PC-3 (cell line): Measurements from ENCODE around the gene TMEM51. TPM values are rescaled to one million over a fixed set of nuclear protein-coding genes. Genes with fewer than 3 reads are reported as not detected.

Experiments
- ATAC-seq: fragments of 200-7000 bp; cut with Tn5 transposase; 2 replicates; pipeline ENCODE4 v1.9.1; 2020; ENCODE audit warnings: mild to moderate bottlenecking, moderate library complexity
- BruUV-seq: library from RNA; stranded (reverse); fragments of 400-500 nt; replicated peaks from 2 replicates; lab custom pipeline; 2021; lab: Mats Ljungman, UMichigan
- CTCF ChIA-PET: fragments of 300-600 bp; sonication (Branson Sonifier 250); formaldehyde crosslinking; loops from one replicate; lab custom pipeline; 2022; ENCODE audit warnings: antibody characterized with exemption; lab: Charles Lee
- POLR2A ChIA-PET: fragments of 300-600 bp; sonication (Branson Sonifier 250); formaldehyde crosslinking; loops from one replicate; lab custom pipeline; 2022; ENCODE audit warnings: antibody characterized with exemption; ENCODE audit not compliant: unreplicated experiment; lab: Charles Lee
- DNase-seq: peaks from one replicate; pipeline ENCODE4 v3.0.0-alpha.2; 2015
- H2AFZ ChIP-seq: fragments of 300-600 bp; sonication (generic); 2 replicates; pipeline ENCODE4 v1.6.0; 2016; ENCODE audit warnings: antibody characterized with exemption, low read length
- H3F3A ChIP-seq: fragments of 300-600 bp; sonication (generic); one replicate; pipeline ENCODE4 v1.6.0; 2017; ENCODE audit warnings: antibody characterized with exemption, low read length, control low read depth, mild to moderate bottlenecking; ENCODE audit not compliant: unreplicated experiment
- H3K27ac ChIP-seq: fragments of 300-600 bp; sonication (generic); 2 replicates; pipeline ENCODE4 v1.5.1; 2016; ENCODE audit warnings: mild to moderate bottlenecking, low read length
- H3K27me3 ChIP-seq: fragments of 300-600 bp; sonication (generic); 2 replicates; pipeline ENCODE4 v1.6.1; 2016; ENCODE audit warnings: low read length, mixed read lengths
- H3K36me3 ChIP-seq: fragments of 300-600 bp; sonication (generic); 2 replicates; pipeline ENCODE4 v1.6.1; 2016; ENCODE audit warnings: low read depth, mixed run types, low read length, mixed read lengths
- H3K4me1 ChIP-seq: fragments of 300-600 bp; sonication (generic); 2 replicates; pipeline ENCODE4 v1.5.1; 2016; ENCODE audit warnings: low read length; ENCODE audit not compliant: insufficient read depth
- H3K4me2 ChIP-seq: fragments of 300-600 bp; sonication (generic); 2 replicates; pipeline ENCODE4 v1.6.0; 2016; ENCODE audit warnings: low read length
- H3K4me3 ChIP-seq: fragments of 300-600 bp; sonication (generic); 2 replicates; pipeline ENCODE4 v1.5.1; 2016; ENCODE audit warnings: mild to moderate bottlenecking, low read length, mixed read lengths
- H3K79me2 ChIP-seq: fragments of 300-600 bp; sonication (generic); 2 replicates; pipeline ENCODE4 v1.6.1; 2017; ENCODE audit warnings: low read length, mixed read lengths
- H3K9ac ChIP-seq: fragments of 300-600 bp; sonication (generic); 2 replicates; pipeline ENCODE4 v1.6.0; 2016; ENCODE audit warnings: mild to moderate bottlenecking, low read length
- H3K9me2 ChIP-seq: fragments of 300-600 bp; sonication (generic); replicated peaks from 2 replicates; pipeline ENCODE4 v1.6.1; 2016; ENCODE audit warnings: mixed run types, low read length, mixed read lengths
- H3K9me3 ChIP-seq: fragments of 300-600 bp; sonication (generic); 2 replicates; pipeline ENCODE4 v1.6.1; 2016; ENCODE audit warnings: low read length, mixed read lengths
- H4K20me1 ChIP-seq: fragments of 300-600 bp; sonication (generic); 2 replicates; pipeline ENCODE4 v1.6.1; 2016; ENCODE audit warnings: low read length, mixed read lengths
- CTCF ChIP-seq: fragments of 300-600 bp; sonication (generic); conservative IDR thresholded peaks from 2 replicates; pipeline ENCODE4 v1.5.1; 2017; ENCODE audit warnings: antibody characterized with exemption, low read depth, mild to moderate bottlenecking, low read length
- EZH2 ChIP-seq: fragments of 300-600 bp; sonication (generic); IDR thresholded peaks from one replicate; pipeline ENCODE4 v1.6.1; 2017; ENCODE audit warnings: antibody characterized with exemption, mild to moderate bottlenecking, low read length; ENCODE audit not compliant: unreplicated experiment
- EZH2phosphoT487 ChIP-seq: fragments of 300-600 bp; sonication (generic); IDR thresholded peaks from 2 replicates; pipeline ENCODE4 v1.6.1; 2018; ENCODE audit warnings: mild to moderate bottlenecking, antibody characterized with exemption, low read length, borderline replicate concordance
- intact Hi-C: fragments of 100-400 bp; cut with micrococcal nuclease; formaldehyde crosslinking; loops from 2 replicates; pipeline ENCODE4 v1.9.0; 2023
- total RNA-seq: library from RNA; depleted of rRNA; stranded (reverse); fragments of >200 nt; gene quantifications from 2 replicates; pipeline ENCODE4 v1.2.3, GENCODE V29; 2014

The TMEM51 gene
- total RNA-seq, 1 experiment from 2014 or later: 20.8 TPM

- intact Hi-C loops: no loop called here
- Histone ChIP-seq H3K27me3 (no peaks in the 10 kb centered on the region), H3K9me2 (no peaks in the 10 kb centered on the region), H3K36me3 (no peaks in the 10 kb centered on the region), H3K4me1 (peaks cover 29% of the 10 kb centered on the region), H3K4me2 (peak overlapping the region; percentile 88), H4K20me1 (no peaks in the 10 kb centered on the region), H2AFZ (peak overlapping the region; percentile 79), H3K9ac (peak overlapping the region; percentile 79), H3K79me2 (peaks cover 59% of the 10 kb centered on the region), H3K4me3 (peak overlapping the region; percentile 76), H3K27ac (no peak overlapping the region), H3F3A (no peaks in the 10 kb centered on the region), H3K9me3 (no peaks in the 10 kb centered on the region)
- ATAC-seq (no peak), DNase-seq (peak; percentile 30)
- ChIA-PET CTCF (interaction anchor here (1.4 kb wide), 1 partner anchor 14 kb away, joined by 3 read pairs; no protein-coding TSS in a partner anchor), POLR2A (no interaction called here)
- TF ChIP-seq EZH2: no peak
- TF ChIP-seq EZH2phosphoT487: no peak
- TF ChIP-seq CTCF: no peak
- BruUV-seq: TSS peak; percentile 24
Observed at GRCh38 chr1:15154480-15155036, 1.0 kb downstream of the TMEM51 start.

GRCh38 chr1:15155191-15155590 lies 1.6 kb downstream of the TMEM51 start:
- H3K9me2 ChIP-seq: no peaks in the 10 kb centered on the region
- H2AFZ ChIP-seq: no peak overlapping the region
- peaks cover 64% of the 10 kb centered on the region for H3K79me2 ChIP-seq
- H3K9ac ChIP-seq: no peak overlapping the region
- ChIA-PET POLR2A (no interaction called here), CTCF (no interaction called here)
- TF ChIP-seq EZH2 (no peak), CTCF (no peak), EZH2phosphoT487 (no peak)
- H3K4me2 ChIP-seq: peak overlapping the region; percentile 88
- H3K27me3 ChIP-seq: no peaks in the 10 kb centered on the region
- intact Hi-C loops: no loop called here
- no peaks in the 10 kb centered on the region for H4K20me1 ChIP-seq
- BruUV-seq: no TSS peak
- H3K4me1 ChIP-seq: peaks cover 29% of the 10 kb centered on the region
- no peak overlapping the region for H3K27ac ChIP-seq
- H3F3A ChIP-seq: no peaks in the 10 kb centered on the region
- ATAC-seq (no peak), DNase-seq (no peak)
- H3K9me3 ChIP-seq: no peaks in the 10 kb centered on the region
- H3K4me3 ChIP-seq: peak overlapping the region; percentile 76
- H3K36me3 ChIP-seq: no peaks in the 10 kb centered on the region
